ENCODE results near the gene SULT1C2.
"Not testable (repeated sequence)": the region's sequence is repeated elsewhere in the genome, so short reads cannot be mapped to it uniquely, and the experiment has no call there.

Gene SULT1C2

GRCh38 chr2:108288534-108289106 is at the start of gene SULT1C2:
Gene SULT1C2 (plus strand): TSS chr2:108288895. CDS start chr2:108293668, 4,773 bp downstream.
- DNase-seq, result peak; percentile 8 to 22

GRCh38 chr2:108239786-108240185 is 48.9 kb upstream of the SULT1C2 start, which contains the start of gene SULT1C3:
Gene SULT1C3 (plus strand): TSS chr2:108239968. CDS start chr2:108247195, 7,227 bp downstream.
- no peak for DNase-seq

- DNase-seq, result no peak
Observed at GRCh38 chr2:108240966-108241365, 47.7 kb upstream of the SULT1C2 start.

GRCh38 chr2:108243566-108243965 is 45.1 kb upstream of the SULT1C2 start:
- DNase-seq, result no peak

GRCh38 chr2:108244667-108245414 is 43.9 kb upstream of the SULT1C2 start:
- DNase-seq, result no peak

GRCh38 chr2:108253106-108253505 is 35.6 kb upstream of the SULT1C2 start:
- no peak for DNase-seq

- no peak for DNase-seq
Observed at GRCh38 chr2:108257757-108258331, 30.9 kb upstream of the SULT1C2 start.

GRCh38 chr2:108260773-108261172 is 27.9 kb upstream of the SULT1C2 start:
- no peak for DNase-seq

GRCh38 chr2:108262036-108262435 is 26.7 kb upstream of the SULT1C2 start:
- no peak for DNase-seq

- no peak for DNase-seq
Observed at GRCh38 chr2:108263401-108263800, 25.3 kb upstream of the SULT1C2 start.

- DNase-seq, result no peak
Observed at GRCh38 chr2:108266218-108266617, 22.5 kb upstream of the SULT1C2 start.

- DNase-seq, result no peak
Observed at GRCh38 chr2:108267101-108267500, 21.6 kb upstream of the SULT1C2 start.

- no peak for DNase-seq
Observed at GRCh38 chr2:108268001-108268400, 20.7 kb upstream of the SULT1C2 start.

- no peak for DNase-seq
Observed at GRCh38 chr2:108270346-108270745, 18.3 kb upstream of the SULT1C2 start.

- no peak for DNase-seq
Observed at GRCh38 chr2:108270768-108271506, 17.8 kb upstream of the SULT1C2 start.

GRCh38 chr2:108271691-108272253 is 16.9 kb upstream of the SULT1C2 start:
- DNase-seq, result no peak

GRCh38 chr2:108278631-108279030 is 10.1 kb upstream of the SULT1C2 start:
- DNase-seq, result no peak

GRCh38 chr2:108279468-108279867 is 9.2 kb upstream of the SULT1C2 start:
- no peak for DNase-seq

- no peak for DNase-seq
Observed at GRCh38 chr2:108280466-108280865, 8.2 kb upstream of the SULT1C2 start.

- DNase-seq, result not testable (repeated sequence)
Observed at GRCh38 chr2:108284566-108284965, 4.1 kb upstream of the SULT1C2 start.

- DNase-seq, result no peak
Observed at GRCh38 chr2:108285616-108286015, 3.1 kb upstream of the SULT1C2 start.

GRCh38 chr2:108287169-108287568 is 1.5 kb upstream of the SULT1C2 start:
- DNase-seq, result no peak

GRCh38 chr2:108293850-108294249 is 5.2 kb downstream of the SULT1C2 start:
- no peak for DNase-seq
